ENCODE measurements around the gene RBM43.
A peak's percentile ranks its signal among the peaks of the same experiment; 100 is the strongest.
"Not testable (repeated sequence)": the region's sequence is repeated elsewhere in the genome, so short reads cannot be mapped to it uniquely, and the experiment has no call there.

Gene RBM43

GRCh38 chr2:151302879-151303278, 41.2 kb upstream of the RBM43 start:
- H3K27ac ChIP-seq (ENCODE audit: low read length), result no peak overlapping the region
- H2AFZ ChIP-seq (ENCODE audit: low read depth, low read length), result no peak overlapping the region
- no peak overlapping the region for H3K4me2 ChIP-seq (ENCODE audit: low read length)
- H3K9ac ChIP-seq (ENCODE audit: low read length), result no peak overlapping the region
- H3K79me2 ChIP-seq (ENCODE audit: low read length), result no peaks in the 10 kb centered on the region
- H3K4me3 ChIP-seq (ENCODE audit: low read length), result no peak overlapping the region
- peaks cover 19% of the 10 kb centered on the region for H3K4me1 ChIP-seq (ENCODE audit: low read length)
- no peaks in the 10 kb centered on the region for H3K27me3 ChIP-seq (ENCODE audit: low read depth, low read length)
- H4K20me1 ChIP-seq (ENCODE audit: insufficient read depth, low read length), result no peaks in the 10 kb centered on the region
- H3K36me3 ChIP-seq (replicated peaks; ENCODE audit: low read depth, low read length), result no peaks in the 10 kb centered on the region
- no peaks in the 10 kb centered on the region for H3K9me3 ChIP-seq (ENCODE audit: insufficient read depth, low read length)
- TF ChIP-seq EZH2phosphoT487 (IDR thresholded peaks at IDR 0.05; ENCODE audit: low read depth) (no peak), CTCF (IDR thresholded peaks at IDR 0.05; ENCODE audit: low read depth, low read length) (no peak)

- Histone ChIP-seq H3K9me3 (ENCODE audit: insufficient read depth, low read length) (no peaks in the 10 kb centered on the region), H3K79me2 (ENCODE audit: low read length) (no peaks in the 10 kb centered on the region), H3K27ac (ENCODE audit: low read length) (no peak overlapping the region)
These were observed 40.7 kb upstream of the RBM43 start for GRCh38 chr2:151302404-151302803.

GRCh38 chr2:151299920-151300539, 38.4 kb upstream of the RBM43 start:
- H3K9me3 ChIP-seq (ENCODE audit: insufficient read depth, low read length), result no peaks in the 10 kb centered on the region
- H3K4me2 ChIP-seq (ENCODE audit: low read length), result no peak overlapping the region
- no peak overlapping the region for H2AFZ ChIP-seq (ENCODE audit: low read depth, low read length)
- no peak overlapping the region for H3K27ac ChIP-seq (ENCODE audit: low read length)
- peaks cover 25% of the 10 kb centered on the region for H3K4me1 ChIP-seq (ENCODE audit: low read length)
- H3K9ac ChIP-seq (ENCODE audit: low read length), result no peak overlapping the region
- TF ChIP-seq CTCF (IDR thresholded peaks at IDR 0.05; ENCODE audit: low read depth, low read length) (no peak), EZH2phosphoT487 (IDR thresholded peaks at IDR 0.05; ENCODE audit: low read depth) (no peak)
- no peaks in the 10 kb centered on the region for H3K79me2 ChIP-seq (ENCODE audit: low read length)
- no peaks in the 10 kb centered on the region for H3K36me3 ChIP-seq (replicated peaks; ENCODE audit: low read depth, low read length)
- no peaks in the 10 kb centered on the region for H3K27me3 ChIP-seq (ENCODE audit: low read depth, low read length)
- H4K20me1 ChIP-seq (ENCODE audit: insufficient read depth, low read length), result no peaks in the 10 kb centered on the region
- H3K4me3 ChIP-seq (ENCODE audit: low read length), result no peak overlapping the region

More at GRCh38 chr2:151302404-151302803, 40.7 kb upstream of the RBM43 start:
- peaks cover 24% of the 10 kb centered on the region for H3K4me1 ChIP-seq (ENCODE audit: low read length)
- H4K20me1 ChIP-seq (ENCODE audit: insufficient read depth, low read length), result no peaks in the 10 kb centered on the region
- no peaks in the 10 kb centered on the region for H3K36me3 ChIP-seq (replicated peaks; ENCODE audit: low read depth, low read length)
- no peak overlapping the region for H2AFZ ChIP-seq (ENCODE audit: low read depth, low read length)
- H3K27me3 ChIP-seq (ENCODE audit: low read depth, low read length), result no peaks in the 10 kb centered on the region
- no peak for TF ChIP-seq EZH2phosphoT487 (IDR thresholded peaks at IDR 0.05; ENCODE audit: low read depth)
- TF ChIP-seq CTCF (IDR thresholded peaks at IDR 0.05; ENCODE audit: low read depth, low read length), result no peak
- H3K4me2 ChIP-seq (ENCODE audit: low read length), result no peak overlapping the region
- no peak overlapping the region for H3K4me3 ChIP-seq (ENCODE audit: low read length)
- no peak overlapping the region for H3K9ac ChIP-seq (ENCODE audit: low read length)

GRCh38 chr2:151297882-151298281, 36.2 kb upstream of the RBM43 start:
- Histone ChIP-seq H3K4me3 (ENCODE audit: low read length) (peak overlapping the region; percentile 59), H3K27me3 (ENCODE audit: low read depth, low read length) (no peaks in the 10 kb centered on the region), H3K79me2 (ENCODE audit: low read length) (no peaks in the 10 kb centered on the region), H3K9me3 (ENCODE audit: insufficient read depth, low read length) (no peaks in the 10 kb centered on the region), H3K27ac (ENCODE audit: low read length) (peak overlapping the region; percentile 48), H3K4me1 (ENCODE audit: low read length) (peaks cover 25% of the 10 kb centered on the region), H3K4me2 (ENCODE audit: low read length) (peak overlapping the region; percentile 77), H3K36me3 (replicated peaks; ENCODE audit: low read depth, low read length) (no peaks in the 10 kb centered on the region), H2AFZ (ENCODE audit: low read depth, low read length) (peak overlapping the region; percentile 41; the same call in 1 of the 2 replicates), H3K9ac (ENCODE audit: low read length) (peak overlapping the region; percentile 2; the same call in 1 of the 2 replicates), H4K20me1 (ENCODE audit: insufficient read depth, low read length) (no peaks in the 10 kb centered on the region)
- no peak for TF ChIP-seq CTCF (IDR thresholded peaks at IDR 0.05; ENCODE audit: low read depth, low read length)
- TF ChIP-seq EZH2phosphoT487 (IDR thresholded peaks at IDR 0.05; ENCODE audit: low read depth), result no peak

GRCh38 chr2:151295926-151296325, 34.3 kb upstream of the RBM43 start:
- not testable (repeated sequence) for H4K20me1 ChIP-seq (ENCODE audit: insufficient read depth, low read length); H3K27me3 ChIP-seq (ENCODE audit: low read depth, low read length); H3K79me2 ChIP-seq (ENCODE audit: low read length); H3K9me3 ChIP-seq (ENCODE audit: insufficient read depth, low read length); H3K27ac ChIP-seq (ENCODE audit: low read length); H3K4me3 ChIP-seq (ENCODE audit: low read length); H3K4me2 ChIP-seq (ENCODE audit: low read length); H2AFZ ChIP-seq (ENCODE audit: low read depth, low read length); H3K9ac ChIP-seq (ENCODE audit: low read length); H3K36me3 ChIP-seq (replicated peaks; ENCODE audit: low read depth, low read length)
- peaks cover 27% of the 10 kb centered on the region for H3K4me1 ChIP-seq (ENCODE audit: low read length)
